KOPT-K1 (cell line): ENCODE measurements around the gene PRKAR1B.

ENCODE experiments used
- H3K27ac ChIP-seq: fragments of 200-600 bp; sonication (generic); 2 replicates; pipeline ENCODE4 v1.5.1; 2016; ENCODE audit warnings: antibody characterized with exemption, mild to moderate bottlenecking, low read depth, low read length; ENCODE audit not compliant: poor library complexity, severe bottlenecking
- H3K36me3 ChIP-seq: fragments of 200-600 bp; sonication (generic); 2 replicates; pipeline ENCODE4 v1.5.1; 2017; ENCODE audit warnings: antibody characterized with exemption, mild to moderate bottlenecking, low read length, moderate library complexity; ENCODE audit not compliant: insufficient read depth
- H3K9me3 ChIP-seq: fragments of 200-600 bp; sonication (generic); 2 replicates; pipeline ENCODE4 v1.5.1; 2017; ENCODE audit warnings: antibody characterized with exemption, low read length, mild to moderate bottlenecking; ENCODE audit not compliant: insufficient read depth, poor library complexity, severe bottlenecking

The PRKAR1B gene

GRCh38 chr7:537911-538634, 189.0 kb downstream of the PRKAR1B start:
- H3K9me3 ChIP-seq, result no peaks in the 10 kb centered on the region
- H3K27ac ChIP-seq, result no peak overlapping the region
- H3K36me3 ChIP-seq, result no peaks in the 10 kb centered on the region

GRCh38 chr7:536231-536630, 190.8 kb downstream of the PRKAR1B start:
- H3K36me3 ChIP-seq, result no peaks in the 10 kb centered on the region
- no peak overlapping the region for H3K27ac ChIP-seq

GRCh38 chr7:534959-535358, 192.1 kb downstream of the PRKAR1B start:
- H3K27ac ChIP-seq, result no peak overlapping the region
- H3K36me3 ChIP-seq, result no peaks in the 10 kb centered on the region
- H3K9me3 ChIP-seq, result no peaks in the 10 kb centered on the region

More at GRCh38 chr7:536231-536630, 190.8 kb downstream of the PRKAR1B start:
- no peaks in the 10 kb centered on the region for H3K9me3 ChIP-seq

GRCh38 chr7:534075-534474, 193.0 kb downstream of the PRKAR1B start:
- H3K36me3 ChIP-seq, result no peaks in the 10 kb centered on the region
- H3K9me3 ChIP-seq, result no peaks in the 10 kb centered on the region
- H3K27ac ChIP-seq, result no peak overlapping the region

GRCh38 chr7:533266-533665, 193.8 kb downstream of the PRKAR1B start:
- no peaks in the 10 kb centered on the region for H3K9me3 ChIP-seq
- no peaks in the 10 kb centered on the region for H3K36me3 ChIP-seq
- no peak overlapping the region for H3K27ac ChIP-seq

- Histone ChIP-seq H3K27ac (no peak overlapping the region), H3K36me3 (no peaks in the 10 kb centered on the region), H3K9me3 (no peaks in the 10 kb centered on the region)
Measured at GRCh38 chr7:532379-533143, 194.5 kb downstream of the PRKAR1B start.

- H3K27ac ChIP-seq, result no peak overlapping the region
- H3K36me3 ChIP-seq, result no peaks in the 10 kb centered on the region
- peaks cover 3% of the 10 kb centered on the region for H3K9me3 ChIP-seq
Measured at GRCh38 chr7:531777-532176, 195.3 kb downstream of the PRKAR1B start.

GRCh38 chr7:528451-528850, 198.6 kb downstream of the PRKAR1B start:
- Histone ChIP-seq H3K27ac (no peak overlapping the region), H3K36me3 (no peaks in the 10 kb centered on the region), H3K9me3 (peaks cover 3% of the 10 kb centered on the region)

- H3K9me3 ChIP-seq, result peaks cover 3% of the 10 kb centered on the region
- H3K27ac ChIP-seq, result no peak overlapping the region
- H3K36me3 ChIP-seq, result no peaks in the 10 kb centered on the region
Measured at GRCh38 chr7:527723-528122, 199.4 kb downstream of the PRKAR1B start.

GRCh38 chr7:526460-527034, 200.5 kb downstream of the PRKAR1B start:
- no peak overlapping the region for H3K27ac ChIP-seq
- H3K9me3 ChIP-seq, result peaks cover 3% of the 10 kb centered on the region
- H3K36me3 ChIP-seq, result no peaks in the 10 kb centered on the region

- H3K27ac ChIP-seq, result no peak overlapping the region
Measured at GRCh38 chr7:525740-526139, 201.3 kb downstream of the PRKAR1B start.

GRCh38 chr7:524800-525199, 202.3 kb downstream of the PRKAR1B start:
- peaks cover 3% of the 10 kb centered on the region for H3K9me3 ChIP-seq
- H3K27ac ChIP-seq, result no peak overlapping the region
- H3K36me3 ChIP-seq, result no peaks in the 10 kb centered on the region

More at GRCh38 chr7:525740-526139, 201.3 kb downstream of the PRKAR1B start:
- Histone ChIP-seq H3K9me3 (peaks cover 3% of the 10 kb centered on the region), H3K36me3 (no peaks in the 10 kb centered on the region)

- Histone ChIP-seq H3K9me3 (peaks cover 3% of the 10 kb centered on the region), H3K27ac (no peak overlapping the region), H3K36me3 (no peaks in the 10 kb centered on the region)
Measured at GRCh38 chr7:523347-524336, 203.4 kb downstream of the PRKAR1B start.

- H3K36me3 ChIP-seq, result no peaks in the 10 kb centered on the region
- H3K9me3 ChIP-seq, result peaks cover 3% of the 10 kb centered on the region
- H3K27ac ChIP-seq, result no peak overlapping the region
Measured at GRCh38 chr7:522951-523314, 204.1 kb downstream of the PRKAR1B start.
